GM12801 (cell line): ENCODE measurements around the gene PCDHA9.

ENCODE experiments used
- CTCF ChIP-seq: IDR thresholded peaks from one replicate; pipeline ENCODE4 v1.5.1; 2011; ENCODE audit warnings: control low read depth; ENCODE audit not compliant: insufficient read length; ENCODE audit errors: extremely low read depth

Gene PCDHA9

GRCh38 chr5:140862441-140863295 is 14.5 kb downstream of the PCDHA9 start:
- TF ChIP-seq CTCF = no peak

GRCh38 chr5:140868721-140869554 is 20.8 kb downstream of the PCDHA9 start, which contains the start of gene PCDHA11:
Gene PCDHA11 (plus strand): TSS chr5:140868957. CDS start chr5:140869104, 147 bp downstream.
- TF ChIP-seq CTCF = no peak

- TF ChIP-seq CTCF = no peak
Observed at GRCh38 chr5:140869555-140869886, 21.3 kb downstream of the PCDHA9 start.

GRCh38 chr5:140870221-140871201 is 22.3 kb downstream of the PCDHA9 start:
- TF ChIP-seq CTCF = no peak

- TF ChIP-seq CTCF = no peak
Observed at GRCh38 chr5:140875085-140876065, 27.2 kb downstream of the PCDHA9 start, which contains the start of gene PCDHA12. Gene PCDHA12 (plus strand): TSS chr5:140875308. CDS start chr5:140875473, 165 bp downstream.

GRCh38 chr5:140877262-140877581 is 29.0 kb downstream of the PCDHA9 start:
- TF ChIP-seq CTCF = no peak
